Dendritic cell treated with granulocyte-macrophage colony-stimulating factor and Interleukin-4, amounts not matched to agents 40 ng/mL and 50 ng/mL, for 4 days (primary cell): ENCODE measurements around the gene TNPO3.
A peak's percentile ranks its signal among the peaks of the same experiment; 100 is the strongest.

Source experiments
- H3K27ac Mint-ChIP-seq: one replicate; pipeline ENCODE4 v1.8.0; 2022; ENCODE audit warnings: mild to moderate bottlenecking, mixed read lengths
- H3K27me3 Mint-ChIP-seq: one replicate; pipeline ENCODE4 v1.8.0; 2022; ENCODE audit warnings: mild to moderate bottlenecking, mixed read lengths
- H3K36me3 Mint-ChIP-seq: one replicate; pipeline ENCODE4 v1.8.0; 2022; ENCODE audit warnings: low read depth, mixed read lengths
- H3K4me1 Mint-ChIP-seq: one replicate; pipeline ENCODE4 v1.8.0; 2022; ENCODE audit warnings: low read depth, mixed read lengths
- H3K4me3 Mint-ChIP-seq: one replicate; pipeline ENCODE4 v1.8.0; 2022; ENCODE audit warnings: mild to moderate bottlenecking, moderate library complexity, mixed read lengths
- H3K9me3 Mint-ChIP-seq: one replicate; pipeline ENCODE4 v1.8.0; 2022; ENCODE audit warnings: mixed read lengths
- intact Hi-C: fragments of 100-400 bp; cut with micrococcal nuclease; formaldehyde crosslinking; loops from one replicate; pipeline ENCODE4 v1.15.0; 2022

The TNPO3 gene

GRCh38 chr7:128989961-128990360 lies 65.0 kb downstream of the TNPO3 start:
- H3K4me1 Mint-ChIP-seq = no peaks in the 10 kb centered on the region
- no peaks in the 10 kb centered on the region for H3K27me3 Mint-ChIP-seq
- no peaks in the 10 kb centered on the region for H3K9me3 Mint-ChIP-seq
- intact Hi-C loops = no loop called here
- H3K36me3 Mint-ChIP-seq = peaks cover 78% of the 10 kb centered on the region
- H3K27ac Mint-ChIP-seq = no peak overlapping the region
- H3K4me3 Mint-ChIP-seq = no peak overlapping the region

DNA sequence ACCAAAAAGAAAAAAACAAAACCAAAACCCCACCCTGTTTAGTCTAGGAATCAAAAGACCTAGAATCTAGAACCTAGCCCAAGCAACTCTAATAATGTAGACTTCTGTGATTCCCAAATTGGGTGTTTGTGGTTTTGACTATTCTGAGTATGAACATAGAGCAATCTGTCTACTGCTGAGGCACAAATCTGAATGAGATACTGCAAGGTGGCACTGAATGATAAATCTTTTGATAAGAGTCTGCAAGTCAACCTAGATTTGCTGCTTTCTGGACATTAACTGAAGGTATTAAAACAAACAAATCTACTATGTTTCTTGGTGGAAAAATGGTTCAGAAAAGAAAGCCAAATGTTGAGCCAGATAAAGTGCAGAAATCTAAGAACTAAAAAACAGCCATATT lies 66.5 kb downstream of the TNPO3 start:
- H3K27ac Mint-ChIP-seq = no peak overlapping the region

GRCh38 chr7:128986609-128987008 lies 68.3 kb downstream of the TNPO3 start:
- H3K4me1 Mint-ChIP-seq = no peaks in the 10 kb centered on the region
- H3K27ac Mint-ChIP-seq = no peak overlapping the region
- no peaks in the 10 kb centered on the region for H3K9me3 Mint-ChIP-seq
- H3K27me3 Mint-ChIP-seq = no peaks in the 10 kb centered on the region
- intact Hi-C loops = no loop called here
- H3K4me3 Mint-ChIP-seq = no peak overlapping the region
- peaks cover 87% of the 10 kb centered on the region for H3K36me3 Mint-ChIP-seq

More for the DNA sequence above, 66.5 kb downstream of the TNPO3 start:
- Mint-ChIP-seq H3K36me3 (peaks cover 79% of the 10 kb centered on the region), H3K4me1 (no peaks in the 10 kb centered on the region), H3K9me3 (no peaks in the 10 kb centered on the region), H3K4me3 (no peak overlapping the region), H3K27me3 (no peaks in the 10 kb centered on the region)
- intact Hi-C loops = no loop called here

DNA sequence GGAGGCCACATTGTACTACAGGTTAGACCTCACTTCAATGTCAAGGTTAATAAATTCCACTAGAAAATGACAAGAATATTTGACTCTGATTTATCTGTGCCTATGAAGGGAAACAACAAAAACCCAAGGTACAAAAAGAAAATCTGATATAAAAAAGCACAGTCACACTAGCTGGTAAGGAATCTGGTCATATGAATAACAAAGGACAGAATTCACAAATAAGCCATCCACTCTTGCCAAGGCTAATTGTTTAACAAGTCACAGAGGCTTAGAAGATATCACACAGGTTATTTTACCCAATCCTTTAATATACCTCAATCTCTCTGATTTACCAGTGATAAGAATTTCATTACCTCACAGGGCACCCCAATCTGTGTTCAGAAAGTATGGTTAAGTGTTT lies 69.3 kb downstream of the TNPO3 start:
- H3K36me3 Mint-ChIP-seq = peaks cover 89% of the 10 kb centered on the region
- no peaks in the 10 kb centered on the region for H3K4me1 Mint-ChIP-seq
- H3K27ac Mint-ChIP-seq = no peak overlapping the region
- H3K9me3 Mint-ChIP-seq = no peaks in the 10 kb centered on the region
- H3K27me3 Mint-ChIP-seq = no peaks in the 10 kb centered on the region
- H3K4me3 Mint-ChIP-seq = no peak overlapping the region
- intact Hi-C loops = no loop called here

GRCh38 chr7:128982105-128982504 lies 72.8 kb downstream of the TNPO3 start:
- Mint-ChIP-seq H3K27me3 (no peaks in the 10 kb centered on the region), H3K9me3 (no peaks in the 10 kb centered on the region), H3K27ac (no peak overlapping the region), H3K36me3 (peaks cover 92% of the 10 kb centered on the region), H3K4me1 (no peaks in the 10 kb centered on the region), H3K4me3 (no peak overlapping the region)
- intact Hi-C loops = no loop called here

DNA sequence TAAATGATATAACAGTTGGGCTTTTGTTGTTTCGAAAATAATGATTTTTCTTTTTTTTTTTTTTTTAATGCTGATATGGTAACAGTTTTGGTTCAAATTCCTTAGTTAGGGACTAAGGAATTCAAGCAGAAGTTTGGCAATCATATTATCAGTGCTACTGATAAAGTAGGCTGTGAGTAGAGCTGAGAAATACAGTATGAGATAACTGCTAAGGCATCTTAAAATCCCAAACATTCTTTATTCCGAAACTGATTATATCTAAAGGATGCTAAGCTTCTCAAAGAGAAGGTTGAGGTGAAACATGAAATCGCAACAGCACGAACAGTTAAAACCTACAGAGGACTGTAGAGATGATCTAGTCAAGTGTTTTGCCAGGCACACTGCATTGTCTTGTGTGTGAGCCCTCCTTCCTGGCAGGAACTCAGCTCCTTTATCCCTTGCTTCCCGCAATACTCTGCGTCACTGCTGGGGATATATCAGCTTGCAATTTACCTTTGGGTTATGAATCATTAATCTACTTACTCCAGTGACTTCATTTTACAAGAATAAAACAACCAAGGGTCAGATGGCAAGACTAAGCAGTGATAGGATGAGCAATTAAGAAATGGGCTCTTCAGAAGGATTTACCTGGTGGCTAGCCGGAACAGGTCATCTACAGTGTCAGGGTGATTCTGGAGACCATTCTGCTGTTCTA lies 80.5 kb downstream of the TNPO3 start:
- Mint-ChIP-seq H3K27me3 (no peaks in the 10 kb centered on the region), H3K27ac (no peak overlapping the region), H3K36me3 (peaks cover 94% of the 10 kb centered on the region), H3K4me1 (no peaks in the 10 kb centered on the region), H3K9me3 (no peaks in the 10 kb centered on the region), H3K4me3 (no peak overlapping the region)
- intact Hi-C loops = no loop called here

DNA sequence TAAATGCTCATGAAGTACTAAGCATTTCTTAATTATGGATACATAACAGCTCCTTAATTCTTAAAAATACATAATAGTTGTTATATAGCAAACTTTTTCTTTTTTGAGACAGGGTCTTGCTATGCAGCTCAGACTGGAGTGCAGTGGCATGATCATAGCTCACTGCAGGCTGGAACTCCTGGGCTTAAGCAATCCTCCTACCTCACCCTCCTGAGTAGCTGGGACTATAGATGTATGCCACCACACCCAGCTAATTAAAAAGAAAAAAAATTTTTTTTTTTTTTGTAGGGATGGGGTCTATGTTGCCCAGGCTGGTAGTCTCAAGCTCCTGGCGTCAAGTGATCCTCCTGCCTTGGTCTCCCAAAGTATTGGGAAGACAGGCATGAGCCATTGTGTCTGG lies 86.3 kb downstream of the TNPO3 start:
- no peak overlapping the region for H3K4me3 Mint-ChIP-seq

DNA sequence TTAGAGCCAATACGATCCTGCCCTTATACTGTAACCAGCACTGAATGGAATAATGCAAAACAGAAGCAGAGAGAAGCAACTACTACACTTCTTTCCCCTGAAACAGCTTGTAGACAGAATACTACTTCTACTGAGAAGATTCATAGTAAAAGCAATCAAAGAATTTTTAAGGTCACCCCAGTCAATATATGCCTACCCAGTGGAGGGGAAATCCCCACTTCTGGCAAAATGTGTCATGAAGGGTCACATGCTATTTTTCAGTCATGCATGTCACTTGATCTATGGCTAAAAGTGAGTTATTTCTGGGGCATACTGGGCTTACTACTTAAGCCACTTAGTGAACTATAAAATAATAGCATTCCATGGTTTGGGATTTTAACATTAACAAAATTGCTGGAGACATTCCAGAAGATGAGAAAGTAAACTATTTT lies 91.6 kb downstream of the TNPO3 start:
- intact Hi-C loops = no loop called here
- Mint-ChIP-seq H3K27me3 (no peaks in the 10 kb centered on the region), H3K27ac (no peak overlapping the region), H3K4me1 (peaks cover 15% of the 10 kb centered on the region), H3K4me3 (no peak overlapping the region), H3K9me3 (no peaks in the 10 kb centered on the region), H3K36me3 (peaks cover 89% of the 10 kb centered on the region)

More for the DNA sequence above, 86.3 kb downstream of the TNPO3 start:
- H3K9me3 Mint-ChIP-seq = no peaks in the 10 kb centered on the region
- intact Hi-C loops = no loop called here
- H3K27me3 Mint-ChIP-seq = no peaks in the 10 kb centered on the region
- H3K27ac Mint-ChIP-seq = no peak overlapping the region
- peaks cover 88% of the 10 kb centered on the region for H3K36me3 Mint-ChIP-seq
- H3K4me1 Mint-ChIP-seq = peaks cover 2% of the 10 kb centered on the region

- no peaks in the 10 kb centered on the region for H3K27me3 Mint-ChIP-seq
- H3K4me3 Mint-ChIP-seq = no peak overlapping the region
- no peak overlapping the region for H3K27ac Mint-ChIP-seq
- H3K9me3 Mint-ChIP-seq = no peaks in the 10 kb centered on the region
- peaks cover 89% of the 10 kb centered on the region for H3K36me3 Mint-ChIP-seq
- intact Hi-C loops = no loop called here
- peaks cover 19% of the 10 kb centered on the region for H3K4me1 Mint-ChIP-seq
Measured at GRCh38 chr7:128962899-128963298, 92.0 kb downstream of the TNPO3 start.

DNA sequence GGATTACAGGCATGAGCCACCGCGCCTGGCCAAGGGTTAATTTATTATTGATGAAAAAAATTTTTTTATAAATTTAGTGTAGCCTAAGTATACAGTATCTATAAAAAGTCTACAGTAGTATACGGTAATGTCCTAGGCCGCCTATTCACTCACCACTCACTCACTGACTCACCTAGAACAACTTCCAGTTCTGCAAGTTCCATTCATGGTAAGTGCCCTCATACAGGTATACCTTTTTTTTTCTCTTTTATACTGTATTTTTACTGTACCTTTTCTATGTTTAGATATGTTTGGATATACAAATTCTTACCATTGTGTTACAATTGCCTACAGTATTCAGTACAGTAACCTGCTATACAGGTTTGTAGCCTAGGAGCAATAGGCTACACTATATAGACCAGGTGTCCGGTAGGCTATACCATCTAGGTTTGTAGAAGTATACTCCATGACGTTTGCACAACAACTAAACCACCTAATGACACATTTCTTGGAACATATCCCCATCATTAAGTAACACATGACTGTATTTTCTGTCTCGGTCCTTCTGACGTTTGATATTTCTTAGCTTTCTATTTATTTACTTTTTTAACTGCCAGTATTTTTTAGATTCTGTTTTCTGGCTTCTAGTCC lies 93.8 kb downstream of the TNPO3 start:
- H3K4me3 Mint-ChIP-seq = no peak overlapping the region
- peak overlapping the region; percentile 24 for H3K27ac Mint-ChIP-seq
- intact Hi-C loops = no loop called here
- peaks cover 23% of the 10 kb centered on the region for H3K4me1 Mint-ChIP-seq
- peaks cover 91% of the 10 kb centered on the region for H3K36me3 Mint-ChIP-seq
- no peaks in the 10 kb centered on the region for H3K27me3 Mint-ChIP-seq
- no peaks in the 10 kb centered on the region for H3K9me3 Mint-ChIP-seq

- Mint-ChIP-seq H3K4me1 (peaks cover 35% of the 10 kb centered on the region), H3K4me3 (no peak overlapping the region), H3K9me3 (no peaks in the 10 kb centered on the region), H3K36me3 (peaks cover 91% of the 10 kb centered on the region), H3K27me3 (no peaks in the 10 kb centered on the region), H3K27ac (no peak overlapping the region)
- intact Hi-C loops = no loop called here
Measured at GRCh38 chr7:128959296-128959695, 95.6 kb downstream of the TNPO3 start.

DNA sequence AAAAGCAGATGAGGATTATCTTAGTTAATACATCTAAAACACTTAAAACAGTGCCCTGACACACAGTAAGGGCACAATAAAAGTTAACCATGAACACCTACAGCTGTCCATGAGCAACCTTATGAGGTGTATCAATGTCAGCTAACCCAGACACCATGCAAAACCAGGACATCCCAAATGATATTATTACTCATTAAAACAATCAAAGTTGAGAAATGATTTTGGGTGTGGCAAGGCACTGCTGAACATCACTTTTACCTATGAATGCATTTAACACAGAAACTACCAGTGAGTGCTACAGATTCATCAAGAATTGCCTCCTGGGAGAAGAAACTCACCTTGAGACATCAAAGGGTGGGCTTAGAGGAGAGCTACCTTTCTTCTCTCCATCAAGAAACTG lies 98.9 kb downstream of the TNPO3 start:
- Mint-ChIP-seq H3K27ac (no peak overlapping the region), H3K4me3 (no peak overlapping the region), H3K9me3 (no peaks in the 10 kb centered on the region), H3K4me1 (peaks cover 38% of the 10 kb centered on the region), H3K27me3 (no peaks in the 10 kb centered on the region), H3K36me3 (peaks cover 98% of the 10 kb centered on the region)
- intact Hi-C loops = loop anchor here (2.0 kb wide), 1 partner anchor 51 kb away; no protein-coding TSS in a partner anchor

- peaks cover 100% of the 10 kb centered on the region for H3K36me3 Mint-ChIP-seq
- no peaks in the 10 kb centered on the region for H3K27me3 Mint-ChIP-seq
- H3K4me3 Mint-ChIP-seq = no peak overlapping the region
- peaks cover 44% of the 10 kb centered on the region for H3K4me1 Mint-ChIP-seq
- no peaks in the 10 kb centered on the region for H3K9me3 Mint-ChIP-seq
- peak overlapping the region; percentile 24 for H3K27ac Mint-ChIP-seq
- intact Hi-C loops = loop anchor here (2.0 kb wide), 1 partner anchor 50 kb away; no protein-coding TSS in a partner anchor
Measured at GRCh38 chr7:128954830-128955802, 99.8 kb downstream of the TNPO3 start.

GRCh38 chr7:128954150-128954549 lies 100.8 kb downstream of the TNPO3 start:
- Mint-ChIP-seq H3K27me3 (no peaks in the 10 kb centered on the region), H3K4me3 (no peak overlapping the region), H3K9me3 (no peaks in the 10 kb centered on the region), H3K27ac (no peak overlapping the region), H3K36me3 (peaks cover 100% of the 10 kb centered on the region), H3K4me1 (peaks cover 52% of the 10 kb centered on the region)
- intact Hi-C loops = loop anchor here (2.0 kb wide), 1 partner anchor 49 kb away; no protein-coding TSS in a partner anchor
